KMS-11 (cell line): ENCODE data around the gene CD83.

Source experiments
- H2AFZ ChIP-seq: fragments of 200-600 bp; sonication (generic); 2 replicates; pipeline ENCODE4 v1.6.1; 2016; ENCODE audit warnings: antibody characterized with exemption, mixed run types, low read depth
- H3K27ac ChIP-seq: fragments of 200-600 bp; sonication (generic); 2 replicates; pipeline ENCODE4 v1.6.1; 2016; ENCODE audit warnings: mild to moderate bottlenecking, mixed run types
- H3K27me3 ChIP-seq: fragments of 200-600 bp; sonication (generic); 2 replicates; pipeline ENCODE4 v1.6.1; 2017; ENCODE audit warnings: mild to moderate bottlenecking, low read depth, mixed run types, moderate library complexity; ENCODE audit not compliant: insufficient read depth
- H3K36me3 ChIP-seq: fragments of 200-600 bp; sonication (generic); 2 replicates; pipeline ENCODE4 v1.6.1; 2017; ENCODE audit warnings: mild to moderate bottlenecking, mixed run types; ENCODE audit not compliant: insufficient read depth
- H3K4me1 ChIP-seq: fragments of 200-600 bp; sonication (generic); 2 replicates; pipeline ENCODE4 v1.6.1; 2016; ENCODE audit warnings: mild to moderate bottlenecking, low read depth, mixed run types; ENCODE audit not compliant: poor library complexity, severe bottlenecking
- H3K4me2 ChIP-seq: fragments of 200-600 bp; sonication (generic); 2 replicates; pipeline ENCODE4 v1.7.0; 2016; ENCODE audit warnings: mild to moderate bottlenecking, mixed run types
- H3K4me3 ChIP-seq: fragments of 200-600 bp; sonication (generic); IDR thresholded peaks from 2 replicates; pipeline ENCODE4 v1.6.1; 2017; ENCODE audit warnings: low read depth, low read length, mixed read lengths; ENCODE audit not compliant: insufficient read depth
- H3K79me2 ChIP-seq: fragments of 200-600 bp; sonication (generic); 2 replicates; pipeline ENCODE4 v1.6.1; 2016; ENCODE audit warnings: low read depth, mixed run types; ENCODE audit not compliant: insufficient read depth
- H3K9ac ChIP-seq: fragments of 200-600 bp; sonication (generic); 2 replicates; pipeline ENCODE4 v1.6.1; 2016; ENCODE audit warnings: mild to moderate bottlenecking, mixed run types
- H4K20me1 ChIP-seq: fragments of 200-600 bp; sonication (generic); 2 replicates; pipeline ENCODE4 v1.6.1; 2016; ENCODE audit warnings: mild to moderate bottlenecking, mixed run types; ENCODE audit not compliant: insufficient read depth
- CTCF ChIP-seq: fragments of 200-600 bp; sonication (generic); conservative IDR thresholded peaks from 2 replicates; pipeline ENCODE4 v1.6.1; 2017; ENCODE audit warnings: low read depth, mild to moderate bottlenecking, antibody characterized with exemption, low read length, moderate library complexity, mixed read lengths

Gene CD83

DNA sequence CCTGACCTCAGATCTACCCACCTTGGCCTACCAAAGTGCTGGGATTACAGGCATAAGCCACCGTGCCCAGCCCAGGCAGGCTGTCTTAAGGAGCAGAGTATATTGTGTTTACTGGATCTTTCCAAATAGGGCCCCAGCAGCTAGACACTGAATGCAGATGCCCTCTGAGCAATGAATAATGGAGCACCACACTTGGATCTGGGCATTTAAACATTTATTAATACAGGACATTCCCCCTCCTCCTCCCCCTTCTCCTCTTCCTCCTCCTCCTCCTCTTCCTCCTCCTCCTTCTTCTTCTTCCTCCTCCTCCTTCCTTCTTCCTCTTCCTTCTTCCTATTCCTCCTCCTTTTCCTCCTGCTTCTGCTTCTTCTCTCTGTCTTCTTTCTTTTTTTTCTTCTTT lies 34.2 kb downstream of the CD83 start:
- no peaks in the 10 kb centered on the region for H3K79me2 ChIP-seq
- H3K4me2 ChIP-seq = no peak overlapping the region
- H2AFZ ChIP-seq = no peak overlapping the region
- H3K9ac ChIP-seq = no peak overlapping the region
- no peaks in the 10 kb centered on the region for H3K36me3 ChIP-seq
- no peak for TF ChIP-seq CTCF
- no peak overlapping the region for H3K27ac ChIP-seq
- no peaks in the 10 kb centered on the region for H3K4me1 ChIP-seq
- H4K20me1 ChIP-seq = no peaks in the 10 kb centered on the region
- no peaks in the 10 kb centered on the region for H3K27me3 ChIP-seq
- H3K4me3 ChIP-seq = no peak overlapping the region

- Histone ChIP-seq H3K27me3 (no peaks in the 10 kb centered on the region), H3K9ac (no peak overlapping the region), H3K27ac (no peak overlapping the region), H3K4me2 (no peak overlapping the region), H2AFZ (no peak overlapping the region), H3K4me1 (no peaks in the 10 kb centered on the region), H3K36me3 (no peaks in the 10 kb centered on the region), H3K4me3 (no peak overlapping the region), H3K79me2 (no peaks in the 10 kb centered on the region), H4K20me1 (no peaks in the 10 kb centered on the region)
- TF ChIP-seq CTCF = no peak
Observed at GRCh38 chr6:14153228-14153627, 35.7 kb downstream of the CD83 start.

DNA sequence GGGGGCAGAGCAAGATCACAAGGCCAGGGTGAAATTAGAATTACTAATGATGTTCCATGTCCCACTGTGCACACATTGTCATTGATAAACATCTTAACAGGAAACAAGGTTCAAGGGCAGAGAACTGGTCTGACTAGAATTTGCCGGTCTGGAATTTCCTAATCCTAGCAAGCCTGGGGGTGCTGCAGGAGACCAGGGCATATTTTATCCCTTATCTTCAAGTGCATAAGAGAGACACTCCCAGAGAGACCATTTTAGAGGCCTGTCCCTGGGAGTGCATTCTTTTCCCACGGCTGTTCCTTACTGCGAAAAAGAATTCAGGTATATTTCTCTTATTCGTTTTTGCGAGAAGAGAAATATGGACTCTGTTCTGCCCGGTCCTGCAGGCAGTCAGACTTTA lies 41.5 kb downstream of the CD83 start:
- no peak for TF ChIP-seq CTCF
- Histone ChIP-seq H3K9ac (no peak overlapping the region), H3K27ac (no peak overlapping the region), H3K4me2 (no peak overlapping the region), H3K27me3 (no peaks in the 10 kb centered on the region), H4K20me1 (no peaks in the 10 kb centered on the region), H3K4me3 (no peak overlapping the region), H3K79me2 (no peaks in the 10 kb centered on the region), H2AFZ (no peak overlapping the region), H3K4me1 (no peaks in the 10 kb centered on the region), H3K36me3 (no peaks in the 10 kb centered on the region)

- no peak overlapping the region for H2AFZ ChIP-seq
- H3K4me2 ChIP-seq = no peak overlapping the region
- H3K36me3 ChIP-seq = no peaks in the 10 kb centered on the region
- no peaks in the 10 kb centered on the region for H3K79me2 ChIP-seq
- H3K27ac ChIP-seq = no peak overlapping the region
- no peak overlapping the region for H3K9ac ChIP-seq
- no peaks in the 10 kb centered on the region for H3K27me3 ChIP-seq
- no peak overlapping the region for H3K4me3 ChIP-seq
- H4K20me1 ChIP-seq = no peaks in the 10 kb centered on the region
- no peak for TF ChIP-seq CTCF
- no peaks in the 10 kb centered on the region for H3K4me1 ChIP-seq
Observed at GRCh38 chr6:14162826-14163225, 45.3 kb downstream of the CD83 start.

DNA sequence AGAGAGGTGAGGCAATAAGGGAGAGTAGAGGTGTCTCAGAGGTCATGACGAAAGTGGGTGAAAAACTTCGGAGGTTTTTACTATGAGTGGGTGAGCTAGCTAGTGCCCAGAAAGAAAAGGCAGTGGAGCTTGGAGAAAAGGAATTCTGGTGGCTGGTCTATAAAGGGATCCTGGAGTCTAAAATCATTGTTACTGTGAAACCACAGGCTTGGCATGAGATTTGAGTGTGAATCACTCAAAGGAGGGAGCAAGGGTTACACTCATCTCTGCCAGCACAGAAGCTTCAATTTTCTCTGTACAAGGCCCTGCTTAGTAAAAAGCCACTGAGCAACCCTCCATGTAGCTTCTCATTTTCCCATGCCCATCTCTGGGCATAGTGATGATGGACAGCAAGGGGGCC lies 47.5 kb downstream of the CD83 start:
- no peak overlapping the region for H2AFZ ChIP-seq

More for the DNA sequence above, 47.5 kb downstream of the CD83 start:
- Histone ChIP-seq H3K27ac (no peak overlapping the region), H3K4me3 (no peak overlapping the region), H3K79me2 (no peaks in the 10 kb centered on the region), H4K20me1 (no peaks in the 10 kb centered on the region), H3K36me3 (no peaks in the 10 kb centered on the region), H3K9ac (no peak overlapping the region), H3K4me2 (no peak overlapping the region), H3K27me3 (no peaks in the 10 kb centered on the region), H3K4me1 (no peaks in the 10 kb centered on the region)
- no peak for TF ChIP-seq CTCF
